Bone marrow (tissue), 2 donors: ENCODE data around the gene SNX33.
"Not testable (repeated sequence)": the region's sequence is repeated elsewhere in the genome, so short reads cannot be mapped to it uniquely, and the experiment has no call there.

Experiments
- DNase-seq, 2 donors: peaks; one replicate each; lab custom pipeline; 2025; lab: John Stamatoyannopoulos, UW

SNX33 gene

DNA sequence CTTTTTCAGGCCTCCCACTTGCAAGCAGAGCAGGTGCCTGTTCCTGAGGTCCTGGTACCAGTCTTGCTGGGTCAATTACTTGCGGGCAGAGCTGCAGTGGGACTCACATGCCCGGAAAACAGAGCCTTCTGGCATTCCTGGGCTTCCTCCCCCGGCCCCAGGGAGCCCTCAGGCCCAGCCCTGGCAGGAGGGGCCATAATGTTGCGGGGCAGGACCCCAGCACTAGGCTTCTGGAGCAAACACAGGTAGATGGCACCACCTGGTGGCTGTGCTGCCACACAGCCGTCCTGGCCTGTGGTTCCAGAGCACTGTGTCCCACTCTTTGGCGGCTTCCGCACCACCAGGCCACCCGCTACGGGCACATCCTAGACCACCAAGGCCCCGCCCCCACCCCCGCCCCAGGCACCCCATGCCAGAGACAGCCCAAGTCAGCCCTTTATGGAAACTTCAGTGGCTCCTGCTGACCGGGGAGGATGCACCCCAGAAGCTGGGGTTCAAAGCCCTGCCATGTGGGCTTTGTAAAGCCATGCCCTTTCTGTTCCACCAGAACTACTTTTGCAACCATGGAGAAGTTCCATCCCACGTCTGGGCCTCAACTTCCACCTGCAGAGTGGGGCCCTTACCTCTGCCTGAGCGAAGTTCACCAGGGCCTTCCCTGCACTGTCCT lies 36.1 kb downstream of the SNX33 start:
- DNase-seq: peak; percentile 25 to 41

DNA sequence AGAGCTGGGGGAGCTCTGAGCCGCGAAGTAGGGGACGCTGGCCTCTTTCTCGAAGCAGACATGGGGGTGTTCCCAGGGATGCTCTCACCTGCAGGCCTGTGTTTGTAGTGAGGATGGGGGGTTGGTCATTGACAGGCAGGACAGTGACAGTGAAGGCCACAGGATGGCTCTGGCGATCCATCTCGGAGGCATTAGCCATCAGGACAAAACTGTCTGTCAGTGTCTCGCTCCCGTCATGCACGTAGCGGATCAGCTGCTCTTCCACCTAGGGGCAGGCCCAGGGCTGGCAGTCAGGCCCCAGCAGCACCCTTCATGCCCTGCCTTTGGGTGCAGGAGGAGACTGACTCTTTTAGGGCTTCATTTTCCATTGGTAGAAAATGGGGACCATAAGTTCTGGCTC lies 36.9 kb downstream of the SNX33 start:
- DNase-seq: no peak

DNA sequence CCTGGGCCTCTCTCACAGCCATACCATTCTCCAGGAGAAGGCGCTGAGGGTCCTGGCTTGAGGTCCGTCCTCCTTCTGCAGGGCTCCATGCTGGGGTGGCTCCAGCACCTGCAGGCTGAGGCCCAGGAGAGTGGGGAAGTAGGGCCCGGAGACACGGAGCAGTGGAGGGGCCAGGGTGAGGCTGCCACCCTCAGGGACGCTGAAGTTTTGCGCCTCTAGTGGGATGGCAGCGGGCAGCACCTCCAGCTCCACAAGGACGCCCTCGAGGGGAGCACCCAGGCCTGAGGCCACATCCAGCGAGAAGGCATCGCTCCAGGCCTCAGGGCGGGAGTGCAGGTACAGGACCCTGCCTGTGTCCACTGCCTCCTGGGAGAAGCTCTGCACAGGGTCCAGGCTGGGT lies 37.5 kb downstream of the SNX33 start:
- DNase-seq: no peak

DNA sequence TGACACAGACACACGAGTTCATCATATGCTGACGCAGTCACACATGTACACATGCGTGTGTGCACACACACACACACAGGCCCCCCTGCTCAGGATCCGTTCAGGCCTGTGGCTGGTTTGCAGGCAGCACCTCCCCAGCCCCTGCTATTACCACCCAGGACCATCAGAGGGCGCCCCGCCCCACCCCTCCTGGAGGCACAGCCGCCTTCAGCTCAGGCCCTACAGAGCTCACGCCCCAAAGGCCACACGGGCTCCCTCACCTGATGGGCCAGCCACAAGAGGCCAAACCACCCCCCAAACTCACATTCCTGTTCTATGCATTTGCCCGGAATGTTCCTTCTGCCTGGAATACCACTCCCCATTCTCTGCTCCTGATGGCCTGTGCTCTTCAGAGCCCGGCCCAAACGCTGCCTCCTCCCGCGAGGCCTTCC lies 38.5 kb downstream of the SNX33 start:
- DNase-seq: peak; percentile 42 to 55

DNA sequence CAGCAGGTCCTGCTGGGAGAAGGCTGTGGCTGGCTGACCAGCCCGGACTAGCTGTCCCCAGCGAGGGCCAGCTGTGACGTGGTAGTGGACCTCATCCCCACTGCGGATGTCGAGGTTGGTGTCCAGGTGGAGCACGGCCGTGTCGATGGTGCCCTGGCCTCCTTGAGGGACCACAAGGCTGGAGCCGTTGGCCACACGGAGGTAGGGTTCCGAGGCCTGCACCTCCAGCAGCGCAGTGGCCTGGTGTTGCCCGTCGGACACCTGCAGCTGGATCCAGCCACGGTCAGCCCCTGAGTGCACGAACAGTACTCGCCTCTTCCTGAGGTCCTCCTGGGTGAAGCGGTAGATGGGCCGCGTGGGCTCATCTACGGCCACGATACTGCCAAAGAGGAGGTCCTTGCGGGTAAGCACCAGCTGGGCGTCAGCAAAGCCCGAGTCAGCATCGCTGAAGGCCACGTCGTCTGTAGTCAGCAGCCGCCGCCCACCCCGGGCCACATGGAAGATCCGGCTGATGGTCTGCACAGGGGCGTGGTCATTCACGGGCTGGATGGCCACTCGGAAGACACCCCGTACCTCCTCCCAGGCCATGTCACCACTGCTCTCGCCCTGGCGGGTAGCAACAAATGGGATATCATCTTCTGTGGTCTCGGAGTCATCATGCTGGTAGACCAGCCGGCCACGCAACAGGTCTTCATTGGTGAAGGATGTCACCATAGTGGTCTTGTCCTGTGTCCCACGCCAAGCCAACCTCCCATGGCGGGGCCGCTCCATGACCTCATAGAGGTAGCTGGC lies 40.0 kb downstream of the SNX33 start:
- no peak for DNase-seq

DNA sequence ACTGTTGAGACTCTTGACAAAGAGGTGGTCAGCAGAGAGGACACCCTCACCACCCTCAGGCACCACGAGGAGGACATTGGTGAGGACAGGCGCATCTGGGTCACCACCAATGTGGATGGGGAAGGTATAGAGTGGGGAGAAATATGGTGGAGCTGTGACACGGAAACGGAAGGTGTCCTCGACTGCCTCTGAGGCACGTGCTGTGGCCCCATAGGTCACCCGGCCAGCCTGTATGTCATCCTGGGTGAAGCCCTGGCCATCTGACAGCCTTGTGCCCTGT lies 40.5 kb downstream of the SNX33 start:
- DNase-seq: no peak

DNA sequence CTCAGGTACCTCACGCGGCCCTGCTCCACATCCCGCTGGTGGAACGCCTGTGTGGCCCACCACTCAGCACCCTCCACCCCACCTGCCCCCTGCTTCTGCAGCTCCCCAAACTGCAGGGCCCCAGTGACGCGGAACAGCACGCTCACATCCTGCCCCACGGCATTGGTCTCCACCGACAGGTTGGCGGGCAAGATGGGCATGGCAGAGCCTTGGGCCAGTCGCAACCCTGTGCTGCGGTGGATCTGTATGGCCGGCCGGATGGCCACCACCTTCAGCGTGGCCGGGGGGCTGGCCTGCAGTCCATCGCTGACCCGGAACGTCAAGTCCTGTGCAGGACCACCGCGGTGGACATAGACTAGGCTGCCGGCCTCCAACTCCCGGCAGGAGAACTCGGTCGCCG lies 41.1 kb downstream of the SNX33 start:
- no peak for DNase-seq

DNA sequence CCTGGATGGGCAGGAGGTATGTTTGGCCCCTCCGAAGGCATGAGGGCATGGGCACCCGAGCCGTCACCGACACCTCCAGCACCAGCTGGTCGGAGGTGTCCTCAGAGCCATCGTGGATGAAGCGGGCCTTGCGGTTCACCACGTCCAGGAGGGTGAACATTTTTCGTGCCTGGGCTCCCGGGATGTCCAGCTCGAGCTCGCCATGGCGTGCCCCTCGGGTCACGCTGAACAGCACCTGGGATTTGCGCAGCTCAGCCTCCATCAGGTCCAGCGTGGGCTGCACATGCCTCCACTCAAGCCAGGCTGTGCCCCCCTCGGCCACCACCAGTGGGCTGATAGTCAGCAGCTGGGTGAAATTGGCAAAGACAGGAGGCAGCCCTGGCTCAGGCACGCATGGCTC lies 41.7 kb downstream of the SNX33 start:
- DNase-seq: not testable (repeated sequence)

DNA sequence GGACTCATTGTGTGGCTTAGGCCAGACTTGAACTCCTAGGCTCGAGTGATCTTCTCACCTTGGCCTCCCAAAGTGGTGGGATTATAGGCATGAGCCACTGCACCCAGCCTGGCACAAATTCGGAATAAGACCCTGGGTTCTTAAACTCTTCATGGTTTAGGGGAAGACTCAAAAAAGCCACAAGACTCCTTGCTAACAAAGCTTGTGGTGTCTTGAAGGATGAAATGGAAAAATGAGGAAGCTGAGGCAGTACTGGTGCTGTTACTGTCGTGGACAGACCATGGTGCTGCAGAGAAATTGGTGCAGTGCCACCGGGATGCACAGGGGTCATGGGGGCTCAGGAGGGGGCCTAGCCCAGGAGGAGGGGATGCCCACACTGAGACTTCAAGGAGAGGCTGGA lies 44.6 kb downstream of the SNX33 start:
- not testable (repeated sequence) for DNase-seq

DNA sequence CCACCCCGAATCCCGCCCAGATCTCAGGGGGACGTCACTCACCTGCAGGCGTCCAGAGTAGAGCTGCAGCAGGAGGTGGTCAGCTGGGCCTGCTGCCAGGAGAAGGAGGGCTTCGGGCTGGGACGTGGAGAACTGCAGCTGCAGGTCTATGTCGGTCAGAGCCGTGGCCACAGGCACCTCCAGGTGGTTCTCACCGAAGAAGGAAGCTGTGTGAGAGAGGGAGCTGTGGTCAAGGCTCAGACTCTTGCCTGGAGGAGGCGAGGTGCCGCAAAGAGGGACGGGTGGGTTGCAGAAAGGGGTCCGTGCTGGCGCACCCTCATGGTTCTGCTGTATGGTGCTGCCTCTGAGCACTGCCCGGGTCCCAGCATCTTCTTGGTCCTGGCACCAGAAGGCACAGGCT lies 45.3 kb downstream of the SNX33 start:
- DNase-seq: not testable (repeated sequence)

DNA sequence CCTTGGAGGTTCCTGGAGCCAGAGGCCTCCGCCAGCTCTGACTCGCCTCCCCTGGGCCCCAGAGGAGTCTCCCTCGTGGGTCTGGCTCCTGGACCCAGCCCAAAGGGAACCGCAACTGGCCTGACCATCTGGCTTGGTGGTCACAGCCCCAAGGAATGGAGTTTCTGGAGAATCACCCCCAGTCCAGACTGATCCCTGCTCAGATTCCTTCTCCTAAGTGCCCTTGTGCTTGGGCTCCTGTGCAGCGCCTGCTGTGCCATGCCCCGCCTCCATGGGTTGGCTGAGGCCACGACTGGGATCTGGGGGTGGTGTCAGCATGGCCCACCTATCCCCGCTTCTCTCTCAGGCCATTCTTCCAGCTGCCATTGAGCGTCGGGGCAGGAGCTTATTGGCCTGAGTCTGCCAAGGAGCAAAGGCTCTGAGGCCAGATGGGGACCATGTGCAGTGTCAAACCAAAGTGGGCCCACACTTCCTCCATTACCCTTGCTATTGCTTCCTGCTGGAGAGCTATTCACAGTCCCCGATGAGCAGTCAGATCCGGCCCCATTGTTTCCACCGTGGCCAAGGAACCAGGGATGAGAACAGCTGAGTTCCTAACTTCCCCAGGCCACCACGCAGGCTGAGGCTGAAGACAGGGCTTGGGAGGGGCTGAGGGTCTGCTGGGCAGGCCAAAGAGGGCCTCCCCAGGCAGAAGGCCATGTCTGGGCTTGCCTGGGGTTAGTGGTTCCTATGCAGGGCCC lies 46.0 kb downstream of the SNX33 start:
- DNase-seq: peak in 1 of 2 donors; percentile 25

DNA sequence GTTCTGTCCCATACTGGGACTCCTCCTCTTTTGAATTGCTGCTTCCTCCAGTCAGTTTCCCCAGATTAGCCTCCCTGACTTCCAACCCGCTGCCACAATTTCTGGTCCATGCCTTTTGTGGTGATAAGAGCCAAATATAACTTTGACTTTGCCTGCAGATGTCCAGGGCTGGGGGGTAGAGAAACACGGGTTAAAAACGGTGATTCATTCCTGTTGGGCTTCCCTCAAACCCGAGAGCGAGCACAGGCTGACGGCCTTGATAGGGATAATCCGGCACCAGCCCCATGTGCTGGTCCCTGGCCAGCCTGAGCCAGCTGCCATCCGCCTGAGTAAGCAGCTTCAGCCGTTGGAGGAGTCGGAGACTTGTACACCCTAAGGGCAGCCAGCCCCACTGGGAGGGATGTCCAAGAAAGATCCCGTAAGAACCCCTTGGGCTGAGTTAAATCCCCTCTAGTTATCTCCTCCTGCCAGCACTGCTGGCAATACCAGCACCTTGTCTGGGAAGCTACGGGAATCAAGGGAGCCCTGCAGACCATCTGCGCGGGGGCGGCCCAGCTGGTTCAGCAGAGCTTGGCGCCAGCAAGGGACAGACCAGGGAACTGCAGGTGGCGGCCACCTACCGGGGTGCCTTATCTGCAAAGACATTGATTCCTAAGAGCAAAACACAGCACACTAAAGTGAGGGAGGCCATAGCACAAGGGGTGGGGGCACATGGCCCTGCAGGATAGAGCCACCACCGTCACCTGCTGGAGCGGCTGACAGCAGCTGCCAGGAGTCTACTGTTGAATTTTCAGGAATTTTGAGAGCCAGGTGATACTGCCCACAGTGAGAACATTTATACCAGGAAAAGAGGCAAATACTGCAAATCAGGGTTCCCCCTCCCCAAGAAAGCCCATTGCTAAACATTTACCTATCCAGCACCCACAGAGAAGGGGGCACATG lies 46.8 kb downstream of the SNX33 start:
- peak; percentile 29 to 58 for DNase-seq

DNA sequence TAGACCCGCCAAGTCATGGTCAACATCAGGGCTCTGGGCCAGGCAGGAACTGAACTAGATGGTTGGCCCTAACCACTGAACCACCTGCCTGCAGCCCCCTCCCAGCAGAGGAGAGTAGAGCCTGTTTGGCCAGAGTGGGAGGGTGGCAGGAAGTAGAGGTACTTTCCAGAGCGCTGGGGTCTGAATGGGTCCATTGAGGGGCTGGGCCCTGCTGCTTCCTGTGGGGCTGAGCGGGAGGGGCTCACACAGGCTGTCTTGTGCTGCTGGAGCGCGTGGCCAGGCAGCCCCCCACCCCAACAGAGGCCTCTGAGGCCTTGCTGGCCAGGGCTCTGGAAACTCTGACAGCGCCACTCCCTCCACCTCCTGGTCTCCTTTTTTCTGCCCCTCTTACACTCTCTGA lies 47.5 kb downstream of the SNX33 start:
- no peak for DNase-seq

DNA sequence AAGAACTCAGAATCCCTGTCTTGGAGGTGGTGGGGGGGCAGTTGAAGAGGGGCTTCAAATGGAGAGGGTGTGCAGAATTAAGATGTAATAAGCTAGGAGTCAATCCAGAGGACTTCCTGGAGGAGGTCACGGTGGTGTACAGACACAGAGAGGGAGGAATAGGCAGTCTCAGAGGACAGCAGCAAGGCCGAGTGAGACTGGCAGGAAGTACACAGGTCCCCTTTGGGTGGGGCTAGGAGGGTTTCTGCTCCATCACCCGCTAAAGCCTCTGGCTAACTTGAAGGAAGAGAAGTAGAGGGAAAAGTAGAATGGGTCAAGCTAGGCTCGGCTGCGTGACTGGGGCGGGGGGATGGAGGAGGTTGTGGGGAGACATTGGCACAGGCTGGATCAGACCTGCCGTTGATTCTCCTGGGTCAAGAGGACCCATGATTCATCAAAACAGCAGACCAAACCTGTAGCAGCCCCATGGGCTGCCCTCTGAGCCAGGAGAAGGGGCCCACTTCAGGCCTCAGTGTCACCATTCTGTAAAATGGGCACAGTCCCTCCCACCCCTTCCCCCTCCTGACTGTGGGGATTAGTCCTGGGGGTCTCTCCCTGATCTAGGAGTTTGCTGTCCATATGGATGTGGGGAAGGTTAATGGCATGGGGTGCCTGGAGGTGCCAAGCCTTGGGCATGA lies 48.1 kb downstream of the SNX33 start:
- DNase-seq: no peak

DNA sequence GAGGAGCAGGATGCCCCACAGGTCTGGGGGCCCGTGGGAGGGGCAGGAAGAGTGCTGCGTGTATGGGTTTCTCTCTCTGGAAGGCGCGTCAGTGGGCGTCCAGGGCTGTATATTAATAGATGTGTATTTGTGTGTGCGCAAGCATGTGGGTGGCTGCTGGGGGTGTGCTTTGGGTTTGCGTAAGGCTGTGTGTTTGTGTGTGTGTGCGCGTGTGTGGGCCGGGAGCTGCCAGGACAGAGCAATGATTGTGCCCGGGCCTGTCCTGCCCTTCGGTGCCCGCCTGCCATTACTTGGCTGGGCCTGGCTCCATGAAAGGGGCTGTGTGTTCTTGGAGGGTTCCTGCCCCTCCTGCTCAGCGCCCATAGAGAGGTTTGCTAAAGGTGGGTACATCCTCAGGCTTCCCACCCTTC lies 48.6 kb downstream of the SNX33 start:
- no peak for DNase-seq

DNA sequence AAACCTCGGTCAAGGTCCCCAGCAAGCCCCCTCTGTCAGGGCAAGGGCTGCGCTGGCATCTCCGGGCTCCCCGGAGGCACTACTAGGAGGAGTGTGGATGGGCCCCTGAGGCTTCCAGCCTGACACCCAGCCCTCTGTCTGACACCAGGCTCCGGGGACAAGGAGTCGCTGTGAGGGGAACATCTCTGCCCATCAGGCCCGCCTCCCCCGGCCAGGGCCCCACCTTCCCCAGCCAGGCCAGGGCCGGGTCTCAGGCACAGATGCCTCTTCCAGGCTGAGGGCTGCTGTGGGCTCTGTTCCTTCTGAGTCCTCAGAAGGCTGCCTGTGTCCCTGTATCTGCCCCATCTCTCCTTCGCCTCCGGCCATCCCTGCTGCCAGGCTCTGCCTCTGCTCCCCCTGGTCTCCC lies 49.1 kb downstream of the SNX33 start:
- no peak for DNase-seq

DNA sequence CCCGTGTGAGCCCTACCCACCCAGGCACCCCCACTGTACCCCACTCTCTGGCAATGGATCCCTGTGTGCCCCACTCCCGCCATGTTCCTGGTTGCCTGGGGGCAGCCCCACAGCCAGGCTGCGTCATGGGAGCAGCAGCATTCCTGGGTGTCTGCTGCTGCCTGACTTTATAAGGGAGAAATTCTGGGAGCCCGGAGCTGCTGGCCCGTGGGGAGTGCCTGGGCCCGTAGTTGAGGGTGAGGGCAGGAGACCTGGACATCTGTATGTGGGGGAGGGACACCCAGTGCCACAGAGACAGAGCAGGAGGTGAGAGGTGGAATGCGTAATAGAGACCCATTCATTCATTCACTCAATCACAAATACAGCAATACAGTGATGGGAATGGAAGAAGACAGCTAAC lies 49.8 kb downstream of the SNX33 start:
- DNase-seq: no peak

DNA sequence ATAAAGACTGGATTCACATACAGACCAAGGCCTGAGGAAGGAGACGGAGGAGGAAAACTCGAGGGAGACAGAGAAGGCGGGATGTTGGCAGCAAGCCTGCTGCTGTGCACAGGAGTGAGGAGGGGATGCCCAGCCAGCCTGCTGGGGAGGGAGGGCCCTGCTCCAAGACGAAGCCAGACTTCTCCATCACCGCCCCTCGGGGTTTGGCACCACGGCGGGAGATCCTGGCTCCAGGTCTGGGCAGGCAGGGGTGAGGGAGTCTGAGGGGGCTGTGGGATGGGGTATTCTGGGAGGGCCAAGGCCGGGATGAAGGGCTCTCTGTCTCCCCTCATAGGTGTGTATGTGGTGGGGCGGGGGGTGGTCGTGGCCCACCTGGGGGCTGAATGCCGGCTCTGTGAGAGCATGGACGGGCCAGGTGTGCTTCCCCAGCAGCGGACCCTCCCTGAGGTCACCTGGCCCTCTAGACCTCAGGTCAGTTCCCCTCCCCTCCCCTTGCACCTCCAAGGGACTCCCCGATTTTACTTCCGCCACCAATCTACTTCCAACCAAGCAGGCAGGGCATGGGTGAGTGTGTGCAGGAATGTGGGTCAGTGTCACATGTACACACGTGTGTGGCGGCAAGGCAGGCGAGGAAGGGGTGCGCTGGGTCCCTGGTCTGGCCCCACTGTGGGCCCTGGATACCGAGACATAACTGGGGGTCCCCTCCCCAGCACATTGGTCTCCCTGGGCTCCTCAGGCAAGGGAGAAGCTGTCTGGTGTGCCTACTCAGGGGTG lies 50.4 kb downstream of the SNX33 start:
- DNase-seq: not testable (repeated sequence)

DNA sequence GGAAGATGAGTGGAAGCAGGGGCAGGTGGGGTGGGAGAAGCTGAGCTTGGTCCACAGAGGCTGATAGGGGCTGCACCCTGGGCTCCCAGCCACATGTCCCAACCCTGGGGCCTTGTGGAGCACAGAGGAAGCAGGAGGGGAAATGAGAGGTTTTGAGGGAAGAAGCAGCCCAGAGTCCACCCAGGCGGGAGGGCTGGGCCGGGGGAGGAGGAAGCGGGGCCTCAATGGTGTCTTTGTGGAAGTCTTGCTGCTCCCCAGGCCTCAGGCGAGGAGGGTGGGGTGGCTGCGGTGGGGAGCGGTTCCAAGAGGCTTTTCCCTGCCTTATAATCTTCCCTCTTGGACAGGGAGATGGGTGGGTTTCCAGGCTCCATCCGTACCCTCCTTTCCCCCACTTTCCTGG lies 51.8 kb downstream of the SNX33 start:
- DNase-seq: peak in 1 of 2 donors; percentile 18
